Activated naive CD8-positive, alpha-beta T cell (primary cell): Measurements from ENCODE around the gene FRMD1.

ENCODE experiments used
- H3K27ac Mint-ChIP-seq: one replicate; pipeline ENCODE4 v1.8.0; 2021; ENCODE audit warnings: mixed read lengths
- H3K27me3 Mint-ChIP-seq: one replicate; pipeline ENCODE4 v1.8.0; 2021; ENCODE audit warnings: mixed read lengths
- H3K36me3 Mint-ChIP-seq: one replicate; pipeline ENCODE4 v1.8.0; 2021; ENCODE audit warnings: mixed read lengths
- H3K4me1 Mint-ChIP-seq: one replicate; pipeline ENCODE4 v1.8.0; 2021; ENCODE audit warnings: low read depth, mixed read lengths
- H3K4me3 Mint-ChIP-seq: one replicate; pipeline ENCODE4 v1.8.0; 2021; ENCODE audit warnings: mild to moderate bottlenecking, mixed read lengths
- H3K9me3 Mint-ChIP-seq: one replicate; pipeline ENCODE4 v1.8.0; 2021; ENCODE audit warnings: low read depth, mixed read lengths

FRMD1 gene

GRCh38 chr6:168102315-168102985 is 23.4 kb upstream of the FRMD1 start:
- no peaks in the 10 kb centered on the region for H3K36me3 Mint-ChIP-seq
- H3K4me3 Mint-ChIP-seq: no peak overlapping the region
- peaks cover 15% of the 10 kb centered on the region for H3K27me3 Mint-ChIP-seq
- no peak overlapping the region for H3K27ac Mint-ChIP-seq
- no peaks in the 10 kb centered on the region for H3K4me1 Mint-ChIP-seq
- no peaks in the 10 kb centered on the region for H3K9me3 Mint-ChIP-seq

DNA sequence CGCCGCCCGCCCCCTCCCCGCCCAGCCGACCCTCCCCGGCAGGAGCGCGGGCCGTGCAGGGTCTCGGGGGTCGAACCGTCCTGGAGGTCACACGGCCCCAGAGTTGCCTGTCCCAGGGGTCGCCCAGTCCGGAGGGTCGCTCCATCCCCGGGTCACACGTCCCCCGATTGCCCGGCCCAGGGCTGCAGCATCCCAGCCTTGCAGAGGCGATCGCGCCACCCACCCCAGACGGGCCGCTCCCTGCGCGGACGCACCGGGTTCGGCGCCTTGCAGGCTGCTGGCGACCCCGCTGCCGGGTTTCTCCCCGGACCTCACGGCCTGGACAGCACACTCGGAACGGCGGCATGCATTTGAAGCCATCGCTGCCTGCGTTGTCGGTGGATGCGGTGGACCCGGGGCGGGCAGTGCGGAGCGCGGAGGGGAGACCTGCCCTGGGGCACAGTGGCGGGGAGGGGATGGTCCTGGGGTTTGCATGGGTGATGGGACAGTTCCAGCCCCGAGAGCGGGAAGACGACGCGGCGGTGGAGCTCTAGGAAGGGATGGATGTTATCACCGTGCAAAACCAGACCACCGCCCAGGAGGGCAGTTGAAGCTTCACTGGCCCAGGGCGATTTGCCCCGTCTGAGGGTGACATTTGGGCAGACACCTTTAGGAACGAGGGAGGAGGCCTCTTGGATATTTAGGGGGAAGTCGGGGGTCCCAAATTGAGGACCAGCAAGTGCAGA is 22.7 kb upstream of the FRMD1 start:
- H3K4me3 Mint-ChIP-seq: no peak overlapping the region
- H3K4me1 Mint-ChIP-seq: no peaks in the 10 kb centered on the region
- no peaks in the 10 kb centered on the region for H3K36me3 Mint-ChIP-seq
- H3K27me3 Mint-ChIP-seq: peaks cover 15% of the 10 kb centered on the region
- H3K9me3 Mint-ChIP-seq: no peaks in the 10 kb centered on the region
- H3K27ac Mint-ChIP-seq: no peak overlapping the region

DNA sequence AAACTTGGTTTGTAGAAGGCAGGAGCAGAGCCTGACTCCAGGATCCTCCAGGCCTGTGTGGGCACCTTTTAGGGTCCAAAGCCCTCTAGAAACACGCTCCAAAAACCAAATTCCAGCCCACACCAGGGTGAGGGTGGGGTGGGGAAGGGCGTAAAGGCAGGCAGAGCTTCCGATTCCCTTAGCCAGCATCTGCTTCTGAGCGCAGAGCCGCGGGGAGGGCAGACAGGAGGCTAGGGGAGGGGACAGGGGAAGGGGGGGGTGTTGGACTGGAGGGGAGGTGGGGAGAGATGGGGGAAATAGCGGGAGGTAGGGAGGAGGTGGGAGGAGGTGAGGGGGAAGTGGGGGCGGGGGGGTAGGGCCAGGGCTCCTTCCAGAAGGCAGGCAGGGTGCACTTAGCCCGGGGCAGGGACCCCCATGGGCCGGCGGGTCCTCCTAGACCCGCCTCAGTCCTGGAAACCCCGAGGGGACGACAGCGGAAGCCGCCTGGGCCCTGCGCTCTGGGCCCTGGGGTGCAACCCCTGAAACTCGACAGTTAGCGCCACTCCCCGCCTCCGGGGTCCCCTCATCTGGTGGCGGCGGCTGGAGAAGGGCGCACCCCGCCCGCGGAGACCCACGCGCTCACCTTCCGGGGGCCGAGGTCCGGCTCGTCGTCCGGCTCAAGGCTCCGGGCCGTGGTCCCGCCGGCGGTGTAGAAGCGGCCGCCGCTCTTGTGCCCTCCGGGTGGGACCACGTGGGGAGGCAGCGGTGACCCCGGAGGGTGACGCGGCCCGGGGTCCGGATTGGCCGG is 22.0 kb upstream of the FRMD1 start:
- Mint-ChIP-seq H3K9me3 (no peaks in the 10 kb centered on the region), H3K27ac (no peak overlapping the region), H3K36me3 (no peaks in the 10 kb centered on the region), H3K27me3 (peaks cover 15% of the 10 kb centered on the region), H3K4me1 (no peaks in the 10 kb centered on the region), H3K4me3 (no peak overlapping the region)

DNA sequence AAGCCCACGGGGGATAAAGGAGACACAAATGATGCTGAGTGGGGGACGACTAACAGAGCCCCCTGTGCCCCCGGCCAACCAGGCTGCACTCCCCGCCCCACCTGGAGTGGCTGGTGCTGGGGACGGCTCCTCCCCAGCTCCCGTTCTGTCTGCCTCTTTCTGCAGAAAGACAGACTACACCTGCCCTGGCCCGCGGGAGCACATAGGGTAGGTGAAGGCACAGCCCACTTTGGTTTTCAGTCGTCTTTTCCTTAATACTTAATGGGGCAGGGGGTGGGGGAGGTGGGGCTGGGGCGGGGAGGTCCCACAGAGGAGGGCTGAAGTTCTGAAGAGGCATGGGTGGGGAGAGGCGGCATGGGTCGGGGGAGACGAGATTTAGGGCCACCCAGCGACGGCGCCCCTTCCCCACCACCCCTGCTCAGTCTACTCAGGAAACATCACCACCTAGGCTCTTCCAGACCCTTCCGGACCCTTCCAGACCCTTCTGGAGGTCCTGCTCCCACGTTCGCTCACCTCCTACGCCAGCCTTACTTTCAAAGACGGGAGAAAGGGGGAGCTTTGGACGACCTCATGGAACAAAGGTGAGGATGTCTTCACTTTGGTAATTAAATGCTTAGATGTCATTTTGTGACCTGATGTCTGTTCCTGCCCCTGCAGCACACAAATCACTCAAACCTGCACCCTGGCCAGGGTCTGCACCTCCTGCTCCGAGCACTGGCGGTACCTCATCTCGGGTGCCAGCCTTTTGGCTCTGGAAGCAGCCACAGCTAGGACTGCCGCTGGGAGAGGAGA is 21.2 kb upstream of the FRMD1 start:
- Mint-ChIP-seq H3K27me3 (peaks cover 15% of the 10 kb centered on the region), H3K27ac (no peak overlapping the region), H3K36me3 (no peaks in the 10 kb centered on the region), H3K4me3 (no peak overlapping the region), H3K9me3 (no peaks in the 10 kb centered on the region), H3K4me1 (no peaks in the 10 kb centered on the region)

DNA sequence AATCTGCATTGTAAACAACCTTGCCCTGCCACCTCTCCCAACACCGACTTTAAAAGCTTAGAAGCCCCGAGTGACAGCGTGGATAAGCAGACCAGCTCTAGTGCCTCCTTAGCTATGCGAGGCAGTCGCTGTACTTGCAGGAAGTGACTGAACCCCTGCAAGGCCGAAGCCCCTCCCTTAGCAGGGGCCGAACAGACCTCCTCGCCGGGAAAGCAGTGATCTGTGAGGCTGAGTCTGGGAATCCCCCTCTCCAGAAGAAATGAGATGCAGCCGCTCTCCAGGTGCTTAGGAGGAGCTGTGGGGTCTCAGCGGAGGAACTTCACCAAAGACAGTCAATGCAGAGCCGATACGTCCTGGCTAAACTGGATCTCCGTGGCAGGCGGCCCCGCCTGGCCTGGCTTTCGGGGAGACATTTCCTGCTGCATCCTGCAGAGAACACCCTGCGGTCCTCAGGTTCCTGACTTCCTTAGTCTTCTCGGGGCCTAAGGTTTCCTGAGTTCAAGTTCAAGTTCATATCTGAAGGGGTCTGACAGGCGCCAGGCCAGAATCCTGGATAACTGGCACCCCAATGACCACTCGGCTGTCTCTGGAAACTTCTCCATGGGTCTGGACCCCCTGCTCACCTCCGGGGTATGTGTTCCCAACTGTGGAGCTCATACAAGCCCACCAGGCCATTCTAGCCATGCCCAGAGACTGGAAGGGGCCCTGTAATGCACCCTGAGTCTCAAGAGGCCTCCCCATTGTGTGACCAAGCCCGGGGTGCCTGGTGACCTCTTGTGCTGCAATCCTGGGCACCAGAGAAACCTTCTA is 20.4 kb upstream of the FRMD1 start:
- Mint-ChIP-seq H3K27me3 (peaks cover 13% of the 10 kb centered on the region), H3K4me3 (no peak overlapping the region), H3K27ac (no peak overlapping the region), H3K36me3 (no peaks in the 10 kb centered on the region), H3K9me3 (no peaks in the 10 kb centered on the region), H3K4me1 (no peaks in the 10 kb centered on the region)

GRCh38 chr6:168098431-168098861 is 19.4 kb upstream of the FRMD1 start:
- no peaks in the 10 kb centered on the region for H3K4me1 Mint-ChIP-seq

GRCh38 chr6:168097621-168098430 is 18.8 kb upstream of the FRMD1 start:
- Mint-ChIP-seq H3K9me3 (no peaks in the 10 kb centered on the region), H3K27ac (no peak overlapping the region), H3K36me3 (no peaks in the 10 kb centered on the region), H3K4me3 (no peak overlapping the region), H3K27me3 (peaks cover 13% of the 10 kb centered on the region), H3K4me1 (no peaks in the 10 kb centered on the region)

More at GRCh38 chr6:168098431-168098861, 19.4 kb upstream of the FRMD1 start:
- no peaks in the 10 kb centered on the region for H3K36me3 Mint-ChIP-seq
- no peak overlapping the region for H3K27ac Mint-ChIP-seq
- no peaks in the 10 kb centered on the region for H3K9me3 Mint-ChIP-seq
- H3K27me3 Mint-ChIP-seq: peaks cover 13% of the 10 kb centered on the region
- no peak overlapping the region for H3K4me3 Mint-ChIP-seq

- no peaks in the 10 kb centered on the region for H3K9me3 Mint-ChIP-seq
- H3K36me3 Mint-ChIP-seq: no peaks in the 10 kb centered on the region
- no peak overlapping the region for H3K27ac Mint-ChIP-seq
- no peaks in the 10 kb centered on the region for H3K4me1 Mint-ChIP-seq
- H3K4me3 Mint-ChIP-seq: no peak overlapping the region
- peaks cover 9% of the 10 kb centered on the region for H3K27me3 Mint-ChIP-seq
Measured at GRCh38 chr6:168097221-168097620, 18.2 kb upstream of the FRMD1 start.

- Mint-ChIP-seq H3K27me3 (peaks cover 5% of the 10 kb centered on the region), H3K4me1 (no peaks in the 10 kb centered on the region), H3K9me3 (no peaks in the 10 kb centered on the region), H3K36me3 (no peaks in the 10 kb centered on the region), H3K4me3 (no peak overlapping the region), H3K27ac (no peak overlapping the region)
Measured at GRCh38 chr6:168096271-168096764, 17.3 kb upstream of the FRMD1 start.

- H3K4me1 Mint-ChIP-seq: no peaks in the 10 kb centered on the region
- peaks cover 5% of the 10 kb centered on the region for H3K27me3 Mint-ChIP-seq
- H3K27ac Mint-ChIP-seq: no peak overlapping the region
- H3K36me3 Mint-ChIP-seq: no peaks in the 10 kb centered on the region
- H3K9me3 Mint-ChIP-seq: no peaks in the 10 kb centered on the region
- H3K4me3 Mint-ChIP-seq: no peak overlapping the region
Measured at GRCh38 chr6:168095716-168096250, 16.8 kb upstream of the FRMD1 start.

- no peaks in the 10 kb centered on the region for H3K36me3 Mint-ChIP-seq
Measured at GRCh38 chr6:168095171-168095691, 16.2 kb upstream of the FRMD1 start.

GRCh38 chr6:168093634-168094033 is 14.6 kb upstream of the FRMD1 start:
- Mint-ChIP-seq H3K36me3 (no peaks in the 10 kb centered on the region), H3K9me3 (no peaks in the 10 kb centered on the region), H3K27me3 (peaks cover 4% of the 10 kb centered on the region), H3K27ac (no peak overlapping the region), H3K4me1 (no peaks in the 10 kb centered on the region), H3K4me3 (no peak overlapping the region)

More at GRCh38 chr6:168095171-168095691, 16.2 kb upstream of the FRMD1 start:
- H3K27me3 Mint-ChIP-seq: peaks cover 4% of the 10 kb centered on the region
- no peaks in the 10 kb centered on the region for H3K4me1 Mint-ChIP-seq
- H3K4me3 Mint-ChIP-seq: no peak overlapping the region
- H3K9me3 Mint-ChIP-seq: no peaks in the 10 kb centered on the region
- no peak overlapping the region for H3K27ac Mint-ChIP-seq

DNA sequence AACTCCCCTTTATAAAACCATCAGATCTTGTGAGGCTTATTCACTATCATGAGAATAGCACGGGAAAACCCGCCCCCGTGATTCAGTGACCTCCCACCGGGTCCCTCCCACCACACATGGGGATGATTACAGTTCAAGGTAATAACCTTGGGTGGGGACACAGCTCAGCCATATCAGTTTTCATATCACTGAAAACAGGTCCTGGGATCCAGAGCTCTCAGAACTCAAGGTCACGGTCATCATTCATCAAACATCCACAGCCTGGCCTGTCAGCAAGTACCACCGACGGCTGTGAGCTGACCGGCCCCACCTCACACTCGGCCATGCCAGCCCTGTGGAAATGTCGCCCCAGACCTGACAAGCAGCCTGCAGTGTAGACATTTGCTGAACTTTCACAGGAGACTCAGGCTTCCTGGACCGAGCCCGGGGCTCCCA is 14.1 kb upstream of the FRMD1 start:
- no peaks in the 10 kb centered on the region for H3K4me1 Mint-ChIP-seq
- no peak overlapping the region for H3K4me3 Mint-ChIP-seq
- peaks cover 4% of the 10 kb centered on the region for H3K27me3 Mint-ChIP-seq
- H3K36me3 Mint-ChIP-seq: no peaks in the 10 kb centered on the region
- H3K27ac Mint-ChIP-seq: no peak overlapping the region
- H3K9me3 Mint-ChIP-seq: no peaks in the 10 kb centered on the region
